Activated CD4-positive, alpha-beta T cell treated with anti-CD3 and anti-CD28 coated beads, Interleukin-2, Interleukin-6, amounts not matched to agents 100 ng/mL and 50 ng/mL, durations not matched to agents 16 hours and 8 hours (primary cell): Measurements from ENCODE around the gene CD1C.
A peak's percentile ranks its signal among the peaks of the same experiment; 100 is the strongest.
"Not testable (repeated sequence)": the region's sequence is repeated elsewhere in the genome, so short reads cannot be mapped to it uniquely, and the experiment has no call there.

Experiments
- DNase-seq: peaks from one replicate; pipeline ENCODE4 v3.0.0-alpha.2; 2020

Gene CD1C

GRCh38 chr1:158329300-158329699 is 39.6 kb downstream of the CD1C start:
- no peak for DNase-seq

- DNase-seq: peak; percentile 5
Observed at GRCh38 chr1:158329733-158330132, 40.0 kb downstream of the CD1C start.

GRCh38 chr1:158330391-158331105 is 40.8 kb downstream of the CD1C start:
- no peak for DNase-seq

- DNase-seq: no peak
Observed at GRCh38 chr1:158331106-158331425, 41.3 kb downstream of the CD1C start.

GRCh38 chr1:158331481-158332150 is 41.9 kb downstream of the CD1C start, which contains the start of gene CD1B:
CD1B (minus strand) TSS chr1:158331531; CDS start chr1:158331423, 108 bp downstream.
- no peak for DNase-seq

GRCh38 chr1:158333405-158334155 is 43.9 kb downstream of the CD1C start:
- no peak for DNase-seq

- no peak for DNase-seq
Observed at GRCh38 chr1:158334526-158335212, 44.9 kb downstream of the CD1C start.

- no peak for DNase-seq
Observed at GRCh38 chr1:158335213-158335532, 45.5 kb downstream of the CD1C start.

GRCh38 chr1:158336413-158336812 is 46.7 kb downstream of the CD1C start:
- not testable (repeated sequence) for DNase-seq
